Measurements from ENCODE around the gene SPDYE6.

The SPDYE6 gene

GRCh38 chr7:102296179-102296438 is 60.1 kb downstream of the SPDYE6 start:
- H3K9ac ChIP-seq (ENCODE audit: low read length): no peak overlapping the region
- no peaks in the 10 kb centered on the region for H3K4me1 ChIP-seq (ENCODE audit: control insufficient read depth, insufficient read depth, low read length)
- peaks cover 49% of the 10 kb centered on the region for H3K27me3 ChIP-seq (replicated peaks; ENCODE audit: control insufficient read depth, insufficient read depth, low read length)
- no peaks in the 10 kb centered on the region for H3K36me3 ChIP-seq (ENCODE audit: control insufficient read depth, insufficient read depth, low read length, severe bottlenecking)
- no peak overlapping the region for H3K4me3 ChIP-seq (ENCODE audit: low read length)
- no peak for DNase-seq (ENCODE audit: low read depth)
- no peaks in the 10 kb centered on the region for H3K9me3 ChIP-seq (ENCODE audit: control insufficient read depth, low read length)

Data from adipocyte (in vitro differentiated cells).